IMR-90 (cell line): ENCODE data around the gene ZNF780A. TPM values are rescaled to one million over a fixed set of nuclear protein-coding genes. Genes with fewer than 3 reads are reported as not detected.

Experiments used
- ATAC-seq: fragments of 200-7000 bp; cut with Tn5 transposase; 2 replicates; pipeline ENCODE4 v1.9.1; 2020; ENCODE audit warnings: low read depth, mild to moderate bottlenecking, moderate library complexity
- BruUV-seq: library from RNA; stranded (reverse); fragments of 400-500 nt; replicated peaks from 2 replicates; lab custom pipeline; 2021; lab: Mats Ljungman, UMichigan
- CTCF ChIA-PET: fragments of 300-600 bp; formaldehyde crosslinking; extraction: SDS; loops from one replicate; lab custom pipeline; 2021; ENCODE audit warnings: antibody characterized with exemption; lab: Yijun Ruan, JAX
- POLR2A ChIA-PET: fragments of 300-600 bp; sonication (Branson Sonifier 250); formaldehyde crosslinking; loops from one replicate; lab custom pipeline; 2022; ENCODE audit warnings: antibody characterized with exemption; ENCODE audit not compliant: unreplicated experiment; lab: Charles Lee
- DNase-seq: peaks from one replicate; pipeline ENCODE4 v3.0.0; 2013
- H2AFZ ChIP-seq: replicated peaks from 2 replicates; pipeline ENCODE3; 2013; ENCODE audit warnings: low read length, mild to moderate bottlenecking; ENCODE audit not compliant: poor library complexity
- H2AK5ac ChIP-seq: 2 replicates; pipeline ENCODE4 v1.6.1; 2013; ENCODE audit warnings: low read depth, low read length, inconsistent platforms
- H2AK9ac ChIP-seq: replicated peaks from 2 replicates; pipeline ENCODE3; 2013; ENCODE audit warnings: mild to moderate bottlenecking, low read depth, low read length, moderate library complexity; ENCODE audit not compliant: poor library complexity
- H2BK120ac ChIP-seq: 2 replicates; pipeline ENCODE4 v1.6.1; 2013; ENCODE audit warnings: low read depth, low read length, inconsistent platforms
- H2BK15ac ChIP-seq: 3 replicates; pipeline ENCODE4 v1.6.1; 2013; ENCODE audit warnings: low read depth, low read length, inconsistent platforms
- H2BK20ac ChIP-seq: 2 replicates; pipeline ENCODE4 v1.6.1; 2013; ENCODE audit warnings: low read depth, mild to moderate bottlenecking, inconsistent platforms, low read length, moderate library complexity
- H2BK5ac ChIP-seq: 2 replicates; pipeline ENCODE4 v1.6.1; 2013; ENCODE audit warnings: mild to moderate bottlenecking, low read depth, low read length, inconsistent platforms; ENCODE audit not compliant: poor library complexity, severe bottlenecking
- H3K14ac ChIP-seq: replicated peaks from 2 replicates; pipeline ENCODE4 v1.6.1; 2013; ENCODE audit warnings: low read depth, low read length, inconsistent platforms
- H3K18ac ChIP-seq: 2 replicates; pipeline ENCODE4 v1.6.1; 2013; ENCODE audit warnings: low read depth, low read length, control low read depth
- H3K23ac ChIP-seq: 2 replicates; pipeline ENCODE4 v1.6.1; 2013; ENCODE audit warnings: low read depth, low read length, inconsistent platforms
- H3K27ac ChIP-seq: 2 replicates; pipeline ENCODE4 v1.5.1; 2013; ENCODE audit warnings: mild to moderate bottlenecking, control low read depth, low read length; ENCODE audit not compliant: insufficient read depth
- H3K27me3 ChIP-seq: 2 replicates; pipeline ENCODE4 v1.6.1; 2013; ENCODE audit warnings: low read length; ENCODE audit not compliant: control insufficient read depth, insufficient read depth
- H3K36me3 ChIP-seq: 2 replicates; pipeline ENCODE4 v1.6.1; 2013; ENCODE audit warnings: low read length, mixed read lengths; ENCODE audit not compliant: control insufficient read depth, insufficient read depth
- H3K4ac ChIP-seq: 2 replicates; pipeline ENCODE4 v1.6.1; 2013; ENCODE audit warnings: low read depth, low read length, inconsistent platforms
- H3K4me1 ChIP-seq: 2 replicates; pipeline ENCODE4 v1.6.1; 2013; ENCODE audit warnings: low read length, mixed read lengths; ENCODE audit not compliant: control insufficient read depth, insufficient read depth
- H3K4me2 ChIP-seq: 2 replicates; pipeline ENCODE4 v1.6.1; 2013; ENCODE audit warnings: low read depth, mild to moderate bottlenecking, control low read depth, low read length, moderate library complexity
- H3K4me3 ChIP-seq: 2 replicates; pipeline ENCODE4 v1.5.1; 2013; ENCODE audit warnings: low read depth, mild to moderate bottlenecking, control low read depth, low read length, moderate library complexity; ENCODE audit not compliant: insufficient read depth
- H3K56ac ChIP-seq: 2 replicates; pipeline ENCODE4 v1.6.1; 2013; ENCODE audit warnings: low read length, inconsistent platforms; ENCODE audit not compliant: insufficient read depth; ENCODE audit errors: extremely low read depth
- H3K79me1 ChIP-seq, 2 experiments: 2 replicates each; pipeline ENCODE4 v1.6.1; 2013; ENCODE audit warnings: low read length in 2 of 2, inconsistent platforms in 1 of 2, low read depth in 1 of 2
- H3K9ac ChIP-seq: 2 replicates; pipeline ENCODE4 v1.6.1; 2013; ENCODE audit warnings: low read depth, low read length, control low read depth
- H3K9me1 ChIP-seq: 2 replicates; pipeline ENCODE4 v1.6.1; 2013; ENCODE audit warnings: low read length, inconsistent platforms; ENCODE audit not compliant: insufficient read depth
- H3K9me3 ChIP-seq: 2 replicates; pipeline ENCODE4 v1.6.1; 2013; ENCODE audit warnings: low read length; ENCODE audit not compliant: control insufficient read depth, insufficient read depth
- H4K20me1 ChIP-seq: 2 replicates; pipeline ENCODE4 v1.6.1; 2013; ENCODE audit warnings: low read length, inconsistent platforms; ENCODE audit not compliant: insufficient read depth
- H4K5ac ChIP-seq: 2 replicates; pipeline ENCODE4 v1.6.1; 2013; ENCODE audit warnings: mild to moderate bottlenecking, low read depth, low read length, control low read depth
- H4K8ac ChIP-seq, 2 experiments: 2 replicates each; pipeline ENCODE4 v1.6.1; 2013; ENCODE audit warnings: low read depth in 2 of 2, low read length in 2 of 2, control low read depth in 1 of 2, inconsistent platforms in 1 of 2
- H4K91ac ChIP-seq: 2 replicates; pipeline ENCODE4 v1.6.1; 2013; ENCODE audit warnings: low read depth, low read length, inconsistent platforms; ENCODE audit not compliant: insufficient read depth
- BHLHE40 ChIP-seq: fragments of 150-350 bp; IDR thresholded peaks from 2 replicates; pipeline ENCODE4 v1.6.1; 2016; ENCODE audit warnings: mild to moderate bottlenecking, low read depth, low read length
- CEBPB ChIP-seq: IDR thresholded peaks from 2 replicates; pipeline ENCODE4 v1.6.1; 2012; ENCODE audit warnings: low read depth, low read length, improper control_type of control experiment
- CHD1 ChIP-seq: IDR thresholded peaks from 2 replicates; pipeline ENCODE4 v1.6.1; 2012; ENCODE audit warnings: low read depth, low read length, improper control_type of control experiment
- CTCF ChIP-seq: conservative IDR thresholded peaks from 2 replicates; pipeline ENCODE4 v1.5.1; 2012; ENCODE audit warnings: mild to moderate bottlenecking, low read depth, low read length, improper control_type of control experiment
- ELK1 ChIP-seq: fragments of 150-350 bp; IDR thresholded peaks from 2 replicates; pipeline ENCODE4 v1.6.1; 2016; ENCODE audit warnings: low read depth, mild to moderate bottlenecking, low read length, moderate library complexity, borderline replicate concordance
- FOS ChIP-seq: fragments of 150-350 bp; IDR thresholded peaks from 2 replicates; pipeline ENCODE4 v1.6.1; 2016; ENCODE audit warnings: low read depth, low read length
- MAFK ChIP-seq: IDR thresholded peaks from 2 replicates; pipeline ENCODE4 v1.6.1; 2012; ENCODE audit warnings: low read depth, low read length, improper control_type of control experiment
- MAZ ChIP-seq: IDR thresholded peaks from 2 replicates; pipeline ENCODE4 v1.6.1; 2012; ENCODE audit warnings: low read depth, mild to moderate bottlenecking, low read length, improper control_type of control experiment, moderate library complexity, borderline replicate concordance
- MXI1 ChIP-seq: IDR thresholded peaks from 2 replicates; pipeline ENCODE4 v1.6.1; 2012; ENCODE audit warnings: low read depth, mild to moderate bottlenecking, low read length, moderate library complexity, borderline replicate concordance
- POLR2A ChIP-seq: IDR thresholded peaks from 2 replicates; pipeline ENCODE4 v1.6.1; 2012; ENCODE audit warnings: mild to moderate bottlenecking, low read depth, low read length
- RAD21 ChIP-seq: IDR thresholded peaks from 2 replicates; pipeline ENCODE4 v1.6.1; 2012; ENCODE audit warnings: low read length, improper control_type of control experiment
- RFX5 ChIP-seq: IDR thresholded peaks from 2 replicates; pipeline ENCODE4 v1.8.0; 2012; ENCODE audit warnings: low read depth, mild to moderate bottlenecking, low read length, moderate library complexity
- SMC3 ChIP-seq: fragments of 150-350 bp; IDR thresholded peaks from 2 replicates; pipeline ENCODE4 v1.6.1; 2016; ENCODE audit warnings: low read depth, mild to moderate bottlenecking, antibody characterized with exemption, low read length, moderate library complexity
- WGBS, 2 experiments: methylation state at CpG; one replicate each; pipeline versions ENCODE4 v1.1.5 to v1.1.7; 2013; ENCODE audit warnings: missing lambda C conversion rate in 2 of 2; ENCODE audit not compliant: insufficient read length in 1 of 2; ENCODE audit errors: extremely low coverage in 2 of 2; 5-methylcytosine and 5-hydroxymethylcytosine counted together
- dilution Hi-C: fragments of 300-500 bp; cut with HindIII; formaldehyde crosslinking; loops from one replicate; pipeline ENCODE4 v1.14.3; 2018; ENCODE audit warnings: low sequenced_read_pairs; ENCODE audit not compliant: unreplicated experiment
- in situ Hi-C: fragments of 300-500 bp; cut with MboI; formaldehyde crosslinking; loops from 3 replicates; pipeline ENCODE4 v1.14.3; 2019; ENCODE audit warnings: low sequenced_read_pairs, inconsistent platforms, mixed read lengths
- intact Hi-C: fragments of 100-400 bp; cut with micrococcal nuclease; formaldehyde crosslinking; loops from 2 replicates; pipeline ENCODE4 v1.10.0; 2022
- polyA plus RNA-seq, 3 experiments: library from polyadenylated mRNA; depleted of rRNA; stranded (reverse); fragments of >200 nt; gene quantifications; 2 replicates each; pipeline ENCODE4 v1.2.3, GENCODE V29; 2012; ENCODE audit warnings: low replicate concordance in 1 of 3
- total RNA-seq: library from RNA; depleted of rRNA; stranded (reverse); fragments of >200 nt; gene quantifications from 2 replicates; pipeline ENCODE4 v1.2.3, GENCODE V29; 2012
- TF ChIP-seq, protein P1 (sequence below): fragments of 150-350 bp; IDR thresholded peaks from 2 replicates; pipeline ENCODE4 v1.6.1; 2017; ENCODE audit warnings: mild to moderate bottlenecking, antibody characterized with exemption, low read length, low read depth

Gene ZNF780A
- total and polyA plus RNA-seq, 2 of the 4 experiments (the other 2 are of a cell fraction), result 6.2 to 17.0 TPM

GRCh38 chr19:40056505-40056904 lies 34.2 kb downstream of the ZNF780A start:
- POLR2A ChIA-PET, result no interaction called here
- Histone ChIP-seq H2BK120ac (no peak overlapping the region), H3K4me3 (peak overlapping the region; percentile 77), H2AK5ac (no peak overlapping the region), H3K18ac (no peak overlapping the region), H3K4me2 (peak overlapping the region; percentile 78), H3K56ac (peak overlapping the region; percentile 68; the same call in 1 of the 2 replicates), H3K27me3 (no peaks in the 10 kb centered on the region), H4K5ac (peak overlapping the region; percentile 82), H2BK15ac (no peak overlapping the region), H2AK9ac (no peak overlapping the region), H3K4me1 (no peaks in the 10 kb centered on the region), H2AFZ (peak overlapping the region; percentile 99), H3K23ac (peak overlapping the region; percentile 78; the same call in 1 of the 2 replicates), H3K9me1 (no peaks in the 10 kb centered on the region), H2BK20ac (no peak overlapping the region), H3K9ac (peak overlapping the region; percentile 83), H4K91ac (peak overlapping the region; percentile 26; the same call in 1 of the 2 replicates), H3K4ac (peak overlapping the region; percentile 91; the same call in 1 of the 2 replicates), H3K9me3 (no peaks in the 10 kb centered on the region; the same call in 1 of the 2 replicates), H2BK5ac (no peak overlapping the region), H4K20me1 (no peaks in the 10 kb centered on the region), H3K79me1 (peaks cover 9 to 26% of the 10 kb centered on the region in 2 experiments), H3K36me3 (0 out of 2 replicates have a peak, but pooled peaks cover 1% of the 10 kb centered on the region), H3K27ac (peak overlapping the region; percentile 50; the same call in 1 of the 2 replicates), H4K8ac (peak overlapping the region; percentile 83 to 97), H3K14ac (peak overlapping the region; percentile 93)
- TF ChIP-seq MAZ, result no peak
- no peak for TF ChIP-seq FOS
- TF ChIP-seq SMC3, result no peak
- TF ChIP-seq RAD21, result no peak
- no peak for TF ChIP-seq BHLHE40
- no peak for TF ChIP-seq MAFK
- TF ChIP-seq CEBPB, result no peak
- TF ChIP-seq, protein P1, sequence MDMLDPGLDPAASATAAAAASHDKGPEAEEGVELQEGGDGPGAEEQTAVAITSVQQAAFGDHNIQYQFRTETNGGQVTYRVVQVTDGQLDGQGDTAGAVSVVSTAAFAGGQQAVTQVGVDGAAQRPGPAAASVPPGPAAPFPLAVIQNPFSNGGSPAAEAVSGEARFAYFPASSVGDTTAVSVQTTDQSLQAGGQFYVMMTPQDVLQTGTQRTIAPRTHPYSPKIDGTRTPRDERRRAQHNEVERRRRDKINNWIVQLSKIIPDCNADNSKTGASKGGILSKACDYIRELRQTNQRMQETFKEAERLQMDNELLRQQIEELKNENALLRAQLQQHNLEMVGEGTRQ, result no peak
- TF ChIP-seq ELK1, result no peak
- no peak for TF ChIP-seq CTCF
- no peak for TF ChIP-seq CHD1
- no peak for TF ChIP-seq POLR2A
- no peak for TF ChIP-seq MXI1
- TF ChIP-seq RFX5, result no peak
- BruUV-seq, result no TSS peak
- in situ Hi-C loops (no loop called here), intact Hi-C loops (loop anchor here (2.0 kb wide), 1 partner anchor 34 kb away; the partner anchor contains the start of gene ZNF780A), dilution Hi-C loops (no loop called here)
- WGBS, 2 experiments, result 10% methylated on average over 2 of the region's 7 CpGs; no CpG with 5 or more reads in 1 of the 2 experiments
- CTCF ChIA-PET, result interaction anchor here (1.0 kb wide), 1 partner anchor 11 kb away, joined by 3 read pairs; no protein-coding TSS in a partner anchor
- ATAC-seq (no peak), DNase-seq (no peak)
